Pericardium fibroblast (primary cell): ENCODE measurements around the gene NAPB. TPM values are rescaled to one million over a fixed set of nuclear protein-coding genes. Genes with fewer than 3 reads are reported as not detected.

Experiments
- total RNA-seq: library from RNA; depleted of rRNA; stranded (reverse); fragments of >200 nt; gene quantifications from 2 replicates; pipeline ENCODE4 v1.2.3, GENCODE V29; 2015

Gene NAPB
- 2.4 and 4.3 TPM in 2 replicates for total RNA-seq

GRCh38 chr20:23420943-23421931 is at the start of gene NAPB:
Gene NAPB (minus strand): TSS chr20:23421488. CDS start chr20:23421402, 86 bp downstream.

GRCh38 chr20:23452776-23453175 is 31.5 kb upstream of the NAPB start, which contains the start of gene CST11:
Gene CST11 (minus strand): TSS chr20:23452876. CDS start chr20:23452811, 65 bp downstream.

GRCh38 chr20:23361476-23362391 is 59.6 kb downstream of the NAPB start, which contains the start of gene GZF1:
Gene GZF1 (plus strand): TSS chr20:23362182. CDS start chr20:23364384, 2,202 bp downstream.

GRCh38 chr20:23350196-23350903 is 70.9 kb downstream of the NAPB start, which contains the start of gene NXT1:
Gene NXT1 (plus strand): TSS chr20:23350791. CDS start chr20:23354042, 3,251 bp downstream.

Other genes starting within 250 kb of the NAPB start
- 11.6 and 33.5 TPM in 2 replicates for gene NXT1, start 70.7 kb downstream of the NAPB start, total RNA-seq
- gene GZF1, start 59.3 kb downstream of the NAPB start, total RNA-seq: 11.0 and 24.7 TPM in 2 replicates
- gene CSTL1, start 18.2 kb upstream of the NAPB start, total RNA-seq: not detected in 2 replicates
- not detected in 2 replicates for gene CST11, start 31.4 kb upstream of the NAPB start, total RNA-seq
- not detected in 2 replicates for gene CST8, start 69.6 kb upstream of the NAPB start, total RNA-seq
- gene CST9L, start 147.0 kb upstream of the NAPB start, total RNA-seq: not detected in 2 replicates
- gene CST9, start 184.4 kb upstream of the NAPB start, total RNA-seq: not detected in 2 replicates
- 1,233 and 2,425 TPM in 2 replicates for gene CST3, start 216.5 kb upstream of the NAPB start, total RNA-seq